GM19468 (cell line): Measurements from ENCODE around the gene PRRC1.

Experiments
- ATAC-seq: cut with Tn5 transposase; IDR thresholded peaks from one replicate; pipeline ENCODE4 v1.9.1; 2021; ENCODE audit warnings: mild to moderate bottlenecking, moderate library complexity, moderate number of reproducible peaks; ENCODE audit not compliant: unreplicated experiment; ENCODE audit errors: extremely low read depth

PRRC1 gene

DNA sequence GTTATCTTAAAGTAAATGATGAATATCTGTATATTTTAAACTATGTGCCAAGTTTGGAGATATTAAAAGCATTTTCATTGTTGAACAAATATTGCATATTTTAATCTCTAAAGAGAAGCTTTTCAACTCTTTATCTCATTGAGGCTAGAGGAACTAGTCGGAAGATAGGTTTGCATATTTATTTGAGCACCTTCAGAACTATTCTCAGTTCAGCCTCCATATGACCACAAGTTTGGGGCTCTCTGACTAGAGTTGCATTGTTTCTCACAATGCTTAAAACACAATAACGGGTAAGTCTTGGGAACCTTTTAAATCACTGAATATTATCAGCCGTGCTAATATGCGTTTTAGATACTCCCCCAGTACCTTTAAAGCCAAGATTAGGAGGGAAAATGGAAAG, 84.2 kb downstream of the PRRC1 start:
- ATAC-seq: no peak

DNA sequence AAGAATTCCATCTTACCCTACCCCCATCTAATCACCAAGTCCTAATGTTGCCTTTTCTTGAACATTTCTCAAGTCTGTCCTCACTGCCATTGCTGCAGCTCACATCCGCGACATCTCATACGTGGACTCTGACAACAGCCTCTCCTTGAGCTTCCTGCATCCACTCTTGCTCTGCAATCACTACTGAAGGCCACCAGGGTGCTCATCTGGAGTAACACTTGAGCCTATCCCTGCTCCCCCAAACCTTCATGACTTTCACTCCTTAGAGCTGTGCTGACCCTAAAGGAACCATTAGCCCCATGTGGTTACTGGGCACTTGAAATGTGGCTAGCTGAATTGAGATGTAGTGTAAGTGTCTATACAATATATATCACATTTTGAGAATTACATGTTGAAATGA, 85.0 kb downstream of the PRRC1 start:
- no peak for ATAC-seq

DNA sequence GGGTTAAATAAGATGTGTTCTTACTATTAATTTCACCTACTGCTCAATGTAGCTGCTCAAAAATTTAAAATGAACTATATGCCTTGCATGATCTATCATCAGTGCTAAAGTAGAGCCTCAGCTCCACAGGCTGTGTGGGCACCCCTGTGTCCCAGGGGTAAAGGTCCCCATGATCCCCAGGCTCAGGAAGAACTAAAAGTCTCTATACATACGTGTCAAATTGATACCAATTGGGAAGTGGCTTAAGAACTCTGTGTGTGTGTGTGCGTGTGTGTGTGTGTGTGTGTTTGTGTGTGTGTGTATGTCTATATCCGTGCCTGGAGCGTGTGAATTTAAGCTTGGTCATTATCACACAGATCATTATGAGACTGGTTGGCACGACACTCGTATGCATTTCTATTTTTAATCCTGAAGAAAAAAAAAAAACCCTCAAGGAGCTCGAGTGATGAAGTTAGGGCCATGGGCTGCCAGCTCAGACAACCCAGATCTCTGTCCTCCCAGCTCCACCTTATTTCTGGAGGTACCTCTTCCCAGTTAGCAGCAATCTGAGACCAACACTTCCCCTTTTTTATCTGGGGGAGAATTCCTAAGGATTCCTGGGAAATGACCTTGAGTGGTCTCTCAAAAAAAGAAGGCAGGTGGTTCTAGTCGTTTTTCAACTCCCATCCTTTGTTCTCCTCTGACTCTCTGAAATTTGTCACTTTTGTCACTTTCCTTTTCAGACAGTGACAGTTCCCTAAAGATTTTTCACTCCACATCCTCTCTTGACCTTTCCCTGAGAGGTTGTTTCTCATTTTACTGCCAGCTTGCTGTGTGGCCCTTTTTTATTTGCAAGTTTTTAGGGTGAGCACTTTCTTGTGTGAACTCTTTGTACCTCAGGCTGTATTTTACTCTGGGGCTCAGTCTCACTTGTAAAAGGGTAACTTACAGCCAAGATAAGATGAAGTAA, 85.7 kb downstream of the PRRC1 start:
- ATAC-seq: no peak
